ENCODE data around the gene IPO9. TPM values are rescaled to one million over a fixed set of nuclear protein-coding genes. Genes with fewer than 3 reads are reported as not detected.

IPO9 gene
- total RNA-seq, 1 experiment from 2014 or later, result 106 TPM

GRCh38 chr1:201903135-201903534 lies 74.2 kb downstream of the IPO9 start:
- no peak for DNase-seq (ENCODE audit: low read depth, low spot score)
- no peak for ATAC-seq
- H3K36me3 ChIP-seq (ENCODE audit: control insufficient read depth, insufficient read depth, low read length), result no peaks in the 10 kb centered on the region
- no peaks in the 10 kb centered on the region for H3K4me1 ChIP-seq (ENCODE audit: control insufficient read depth, insufficient read depth, low read length)
- no peaks in the 10 kb centered on the region for H3K27me3 ChIP-seq (ENCODE audit: control insufficient read depth, insufficient read depth, low read length)
- ChIA-PET CTCF (no interaction called here), POLR2A (interaction anchor here (0.6 kb wide), 1 partner anchor 20 kb away, joined by 10 read pairs; no protein-coding TSS in a partner anchor)
- intact Hi-C loops (cut with micrococcal nuclease; ENCODE audit: unreplicated experiment) (no loop called here), in situ Hi-C loops (cut with HindIII; ENCODE audit: low pct_unique_long_range_greater_than_20kb, low sequenced_read_pairs) (no loop called here)
- no peak overlapping the region for H3K4me3 ChIP-seq (ENCODE audit: low read depth in 2 of 2, low read length in 2 of 2)
- BruUV-seq (replicated peaks), result no TSS peak
- no peaks in the 10 kb centered on the region for H3K9me3 ChIP-seq (ENCODE audit: control insufficient read depth, insufficient read depth, low read depth, low read length)
- TF ChIP-seq TCF7L2 (IDR thresholded peaks at IDR 0.05; ENCODE audit: low read depth, low read length), result no peak
- TF ChIP-seq SIN3A (IDR thresholded peaks at IDR 0.05; ENCODE audit: borderline replicate concordance, insufficient read depth, low read depth, low read length), result no peak
- TF ChIP-seq, protein P1, sequence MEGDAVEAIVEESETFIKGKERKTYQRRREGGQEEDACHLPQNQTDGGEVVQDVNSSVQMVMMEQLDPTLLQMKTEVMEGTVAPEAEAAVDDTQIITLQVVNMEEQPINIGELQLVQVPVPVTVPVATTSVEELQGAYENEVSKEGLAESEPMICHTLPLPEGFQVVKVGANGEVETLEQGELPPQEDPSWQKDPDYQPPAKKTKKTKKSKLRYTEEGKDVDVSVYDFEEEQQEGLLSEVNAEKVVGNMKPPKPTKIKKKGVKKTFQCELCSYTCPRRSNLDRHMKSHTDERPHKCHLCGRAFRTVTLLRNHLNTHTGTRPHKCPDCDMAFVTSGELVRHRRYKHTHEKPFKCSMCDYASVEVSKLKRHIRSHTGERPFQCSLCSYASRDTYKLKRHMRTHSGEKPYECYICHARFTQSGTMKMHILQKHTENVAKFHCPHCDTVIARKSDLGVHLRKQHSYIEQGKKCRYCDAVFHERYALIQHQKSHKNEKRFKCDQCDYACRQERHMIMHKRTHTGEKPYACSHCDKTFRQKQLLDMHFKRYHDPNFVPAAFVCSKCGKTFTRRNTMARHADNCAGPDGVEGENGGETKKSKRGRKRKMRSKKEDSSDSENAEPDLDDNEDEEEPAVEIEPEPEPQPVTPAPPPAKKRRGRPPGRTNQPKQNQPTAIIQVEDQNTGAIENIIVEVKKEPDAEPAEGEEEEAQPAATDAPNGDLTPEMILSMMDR (IDR thresholded peaks at IDR 0.05), result no peak
- no peak for TF ChIP-seq POLR2AphosphoS5 (IDR thresholded peaks at IDR 0.05; ENCODE audit: low read depth, low read length)
- no peak for TF ChIP-seq REST (IDR thresholded peaks at IDR 0.05; ENCODE audit: insufficient read depth in 1 of 2, low read depth in 2 of 2, low read length in 1 of 2)
- H3K27ac ChIP-seq (ENCODE audit: low read length), result no peak overlapping the region

- intact Hi-C loops (cut with micrococcal nuclease; ENCODE audit: unreplicated experiment) (no loop called here), in situ Hi-C loops (cut with HindIII; ENCODE audit: low pct_unique_long_range_greater_than_20kb, low sequenced_read_pairs) (no loop called here)
- H3K9me3 ChIP-seq (ENCODE audit: control insufficient read depth, insufficient read depth, low read depth, low read length), result no peaks in the 10 kb centered on the region
- H3K27me3 ChIP-seq (ENCODE audit: control insufficient read depth, insufficient read depth, low read length), result no peaks in the 10 kb centered on the region
- no peaks in the 10 kb centered on the region for H3K36me3 ChIP-seq (ENCODE audit: control insufficient read depth, insufficient read depth, low read length)
- BruUV-seq (replicated peaks), result no TSS peak
- H3K4me1 ChIP-seq (ENCODE audit: control insufficient read depth, insufficient read depth, low read length), result no peaks in the 10 kb centered on the region
- no peak overlapping the region for H3K27ac ChIP-seq (ENCODE audit: low read length)
- DNase-seq (ENCODE audit: low read depth, low spot score) (no peak), ATAC-seq (no peak)
- ChIA-PET CTCF (no interaction called here), POLR2A (no interaction called here)
- TF ChIP-seq, protein P1 (IDR thresholded peaks at IDR 0.05), result no peak
- TF ChIP-seq REST (IDR thresholded peaks at IDR 0.05; ENCODE audit: insufficient read depth in 1 of 2, low read depth in 2 of 2, low read length in 1 of 2) (no peak), POLR2AphosphoS5 (IDR thresholded peaks at IDR 0.05; ENCODE audit: low read depth, low read length) (no peak), TCF7L2 (IDR thresholded peaks at IDR 0.05; ENCODE audit: low read depth, low read length) (no peak), SIN3A (IDR thresholded peaks at IDR 0.05; ENCODE audit: borderline replicate concordance, insufficient read depth, low read depth, low read length) (no peak)
- no peak overlapping the region for H3K4me3 ChIP-seq (ENCODE audit: low read depth in 2 of 2, low read length in 2 of 2)
Observed at GRCh38 chr1:201904579-201904978, 75.6 kb downstream of the IPO9 start.
